ENCODE results near the gene ZNF274.

GRCh38 chr19:58166268-58166667 is 16.6 kb upstream of the ZNF274 start:
- TF ChIP-seq EZH2 (IDR thresholded peaks at IDR 0.05; ENCODE audit: low read depth, unreplicated experiment) (no peak), REST (IDR thresholded peaks at IDR 0.05; ENCODE audit: unreplicated experiment) (no peak), POLR2AphosphoS5 (IDR thresholded peaks at IDR 0.05; ENCODE audit: low read depth) (no peak), CTCF (conservative IDR thresholded peaks at IDR 0.05; ENCODE audit: low read depth in 2 of 2) (no peak), NANOG (IDR thresholded peaks at IDR 0.05; ENCODE audit: borderline replicate concordance) (no peak), CREB1 (CRISPR knock-in tag; IDR thresholded peaks at IDR 0.05; ENCODE audit: low read depth) (no peak), EZH2phosphoT487 (IDR thresholded peaks at IDR 0.05; ENCODE audit: unreplicated experiment) (no peak), ZNF331 (CRISPR knock-in tag; IDR thresholded peaks at IDR 0.05; ENCODE audit: low read depth) (no peak)
